Inflammatory macrophage treated with lipopolysaccharide for 4 hours (primary cell): Measurements from ENCODE around the gene TRAF2.

ENCODE experiments used
- DNase-seq: peaks from one replicate; pipeline ENCODE4 v3.0.0-alpha.2; 2020

TRAF2 gene

GRCh38 chr9:136886610-136887597 is 588 bp downstream of the TRAF2 start:
- DNase-seq = peak; percentile 66

DNA sequence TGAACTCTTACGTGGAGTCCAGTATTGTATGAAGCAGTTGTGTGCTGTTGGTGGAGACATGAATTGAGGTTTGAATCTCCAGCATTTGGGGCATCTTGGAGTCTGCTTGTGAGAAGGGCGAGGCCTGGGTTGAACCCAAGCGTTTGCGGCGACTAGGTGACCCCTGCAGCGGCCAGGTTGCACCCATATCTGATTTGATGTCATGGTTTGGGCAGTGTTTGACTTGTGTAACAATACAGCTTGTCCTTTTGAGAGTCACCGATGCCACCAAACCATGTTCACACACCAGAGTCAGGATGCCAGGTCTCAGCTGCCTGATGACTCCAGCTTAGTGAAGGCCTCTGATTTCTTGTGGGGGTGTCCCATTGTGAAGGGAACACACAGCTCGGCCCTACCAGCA is 2.1 kb downstream of the TRAF2 start:
- DNase-seq = no peak

GRCh38 chr9:136889858-136890257 is 3.5 kb downstream of the TRAF2 start:
- DNase-seq = no peak

GRCh38 chr9:136890661-136891060 is 4.3 kb downstream of the TRAF2 start:
- no peak for DNase-seq

DNA sequence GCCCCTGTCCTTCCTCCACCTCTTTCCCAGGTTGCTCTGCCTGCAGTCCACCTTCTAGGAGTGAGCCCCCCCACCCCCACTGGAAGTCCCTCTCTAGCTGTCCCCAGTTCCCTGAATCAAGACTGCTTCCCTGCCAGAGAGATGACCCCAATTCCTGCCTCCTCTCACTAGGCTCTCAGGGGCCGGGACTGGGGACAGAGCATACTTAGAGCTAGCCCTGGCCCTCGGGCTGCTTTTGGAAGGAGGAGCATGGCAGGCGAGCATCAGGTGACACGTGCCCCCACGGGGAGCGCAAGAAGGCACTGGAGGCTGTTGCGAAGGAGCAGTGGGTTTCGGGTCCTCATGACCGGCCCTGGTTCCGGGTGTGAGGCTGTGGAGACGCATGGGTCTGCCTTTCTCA is 9.7 kb downstream of the TRAF2 start:
- DNase-seq = no peak

GRCh38 chr9:136898483-136899100 is 12.3 kb downstream of the TRAF2 start:
- DNase-seq = no peak

GRCh38 chr9:136899196-136899595 is 12.9 kb downstream of the TRAF2 start:
- DNase-seq = no peak

DNA sequence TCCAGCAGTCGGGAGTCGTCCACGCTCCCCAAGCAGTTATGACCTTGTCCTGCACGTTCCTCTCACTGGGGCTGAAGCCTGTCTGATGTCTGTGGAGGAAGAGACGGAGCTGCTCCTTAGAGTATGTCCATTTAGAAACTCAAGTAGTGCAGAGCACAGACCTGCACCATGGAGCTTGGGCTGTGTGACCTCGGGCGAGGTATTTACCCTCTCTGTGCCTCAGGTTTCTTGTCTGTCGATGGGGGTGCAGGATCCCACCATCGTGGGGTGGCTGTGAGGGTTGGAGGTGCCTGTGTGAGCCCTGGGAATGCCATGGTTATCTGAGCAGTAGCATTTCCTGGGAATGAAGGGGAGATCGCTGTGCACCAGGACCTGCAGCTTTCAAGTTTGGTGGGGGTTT is 14.2 kb downstream of the TRAF2 start:
- DNase-seq = no peak

- DNase-seq = no peak
Observed at GRCh38 chr9:136900988-136901515, 14.7 kb downstream of the TRAF2 start.

GRCh38 chr9:136901516-136902258 is 15.4 kb downstream of the TRAF2 start:
- peak; percentile 73 for DNase-seq

GRCh38 chr9:136902259-136902821 is 16.0 kb downstream of the TRAF2 start:
- peak; percentile 59 for DNase-seq

GRCh38 chr9:136903041-136903554 is 16.8 kb downstream of the TRAF2 start:
- no peak for DNase-seq

DNA sequence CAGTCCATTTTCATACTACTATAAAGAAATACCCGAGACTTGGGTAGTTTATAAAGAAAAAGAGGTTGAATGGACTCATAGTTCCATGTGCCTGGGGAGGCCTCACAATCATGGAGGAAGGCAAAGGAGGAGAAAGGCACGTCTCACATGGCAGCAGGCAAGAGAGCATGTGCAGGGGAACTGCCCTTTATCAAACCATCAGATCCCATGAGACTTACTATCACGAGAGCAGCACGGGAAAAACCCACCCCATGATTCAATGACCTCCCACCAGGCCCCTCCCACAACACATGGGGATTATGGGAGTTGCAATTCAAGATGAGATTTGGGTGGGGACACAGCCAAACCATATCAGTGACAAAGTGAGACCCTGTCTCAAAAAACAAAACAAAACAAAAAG is 19.9 kb downstream of the TRAF2 start:
- DNase-seq = peak; percentile 17

DNA sequence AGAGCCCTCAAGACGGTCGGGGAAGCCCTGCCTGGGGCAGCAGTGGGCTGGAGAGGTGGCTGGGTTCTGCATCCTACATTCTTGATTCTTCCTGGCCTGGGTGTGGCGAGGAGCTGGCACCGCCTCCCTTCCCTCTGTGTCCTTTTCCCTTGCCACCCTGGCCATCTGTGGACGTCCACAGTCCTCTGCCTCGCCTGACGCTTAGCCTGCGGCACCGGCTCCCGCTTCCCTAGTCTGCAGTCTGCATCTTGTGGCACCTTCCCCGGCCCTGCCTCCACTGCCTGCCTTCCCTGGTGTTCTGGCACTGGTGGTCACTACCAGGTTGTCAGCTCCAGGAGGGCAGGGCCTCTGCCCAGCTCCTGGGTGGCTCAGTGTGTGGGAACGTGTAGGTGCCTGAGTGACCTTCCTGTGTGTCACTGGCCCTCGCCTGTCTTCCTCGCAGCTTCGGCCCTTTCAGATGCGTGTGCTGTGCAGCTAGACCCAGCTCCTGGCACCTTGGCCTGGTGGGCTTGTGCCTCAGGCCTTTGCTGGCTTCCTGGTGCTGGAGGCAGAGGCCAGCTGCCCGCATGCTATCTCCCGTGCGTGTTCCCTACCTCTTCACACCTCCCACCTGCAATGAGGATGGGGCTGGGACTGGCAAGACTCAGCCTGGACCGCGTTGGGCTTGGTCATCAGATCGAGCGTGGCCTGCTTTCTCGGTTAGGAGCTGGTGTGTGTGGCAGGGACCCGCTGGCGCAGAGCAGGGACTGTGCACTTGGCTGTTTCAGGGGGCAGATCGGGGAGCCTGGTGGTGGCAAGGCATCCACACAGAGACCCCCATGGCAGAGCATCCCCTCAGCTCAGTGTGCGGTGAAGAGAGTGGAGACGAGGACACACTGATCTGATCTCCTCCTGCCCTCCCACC is 20.9 kb downstream of the TRAF2 start:
- no peak for DNase-seq

GRCh38 chr9:136910197-136910900 is 24.0 kb downstream of the TRAF2 start:
- DNase-seq = no peak

GRCh38 chr9:136910901-136911245 is 24.6 kb downstream of the TRAF2 start:
- DNase-seq = no peak

DNA sequence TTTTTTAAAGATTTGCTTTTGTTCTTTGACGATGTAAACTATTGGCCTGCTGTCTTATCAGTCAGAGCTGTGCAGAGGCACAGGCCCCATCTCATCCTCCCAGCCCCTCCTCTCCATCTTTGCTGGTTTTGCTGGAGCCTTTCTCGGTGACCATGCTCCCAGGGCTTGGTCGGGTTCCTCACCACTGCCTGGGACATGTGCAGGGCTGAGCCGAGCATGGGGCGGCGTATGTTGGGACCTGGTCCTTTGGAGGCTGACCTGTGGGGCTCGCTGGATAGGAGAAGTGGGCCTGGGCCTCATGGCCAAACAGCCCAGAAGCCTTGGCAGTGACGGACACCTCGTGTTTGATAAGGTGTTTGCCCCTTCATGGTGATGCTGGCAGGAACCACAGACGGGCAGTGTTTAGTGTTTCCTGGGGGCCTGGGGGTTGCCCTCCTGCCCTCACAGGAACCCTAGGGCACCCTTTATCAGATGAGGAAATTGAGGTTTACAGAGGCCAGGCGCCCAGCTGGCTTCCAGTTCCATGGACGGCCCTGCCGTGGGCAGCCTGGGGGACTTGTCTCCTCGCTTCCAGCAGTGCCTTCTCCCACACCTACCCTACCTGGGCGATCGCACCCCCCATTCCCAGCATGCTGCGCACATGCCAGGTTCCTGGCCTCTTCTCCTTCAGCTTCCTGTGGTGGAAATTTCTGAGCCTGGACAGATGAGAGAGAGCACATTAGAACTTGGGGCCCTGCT is 27.6 kb downstream of the TRAF2 start:
- no peak for DNase-seq

DNA sequence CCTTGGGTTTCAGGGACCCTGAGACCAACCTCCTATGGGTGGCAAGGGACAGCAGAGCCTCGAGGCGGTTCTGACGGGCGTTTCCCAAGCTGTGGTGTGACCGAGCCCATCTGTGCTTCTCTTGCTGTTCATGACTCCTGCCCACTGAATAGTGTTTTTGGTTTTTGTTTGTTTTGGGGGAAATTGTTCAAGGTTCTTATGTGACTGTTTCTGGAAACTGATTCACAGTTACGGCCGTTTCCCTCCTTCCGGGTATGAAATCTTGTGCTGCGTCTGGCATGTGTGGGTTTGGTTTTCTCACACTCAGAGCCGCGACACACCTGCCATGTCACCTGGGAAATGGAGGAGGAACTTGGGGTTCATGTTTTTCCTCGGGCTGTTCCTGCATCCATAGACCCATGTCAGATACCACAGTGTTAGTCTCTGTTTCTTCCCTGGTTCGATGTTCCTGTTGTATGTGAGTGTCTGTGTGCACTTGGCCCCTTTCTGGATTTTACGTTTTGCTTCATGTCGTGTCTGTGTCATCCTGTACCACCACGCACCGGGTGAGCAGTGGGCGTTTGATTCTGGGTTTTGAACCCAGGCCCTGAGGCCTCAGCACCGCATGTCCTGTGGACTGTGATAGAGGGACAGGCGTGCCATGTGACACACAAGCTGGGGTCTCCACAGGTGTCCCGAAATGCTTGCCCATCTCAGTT is 29.5 kb downstream of the TRAF2 start:
- no peak for DNase-seq

DNA sequence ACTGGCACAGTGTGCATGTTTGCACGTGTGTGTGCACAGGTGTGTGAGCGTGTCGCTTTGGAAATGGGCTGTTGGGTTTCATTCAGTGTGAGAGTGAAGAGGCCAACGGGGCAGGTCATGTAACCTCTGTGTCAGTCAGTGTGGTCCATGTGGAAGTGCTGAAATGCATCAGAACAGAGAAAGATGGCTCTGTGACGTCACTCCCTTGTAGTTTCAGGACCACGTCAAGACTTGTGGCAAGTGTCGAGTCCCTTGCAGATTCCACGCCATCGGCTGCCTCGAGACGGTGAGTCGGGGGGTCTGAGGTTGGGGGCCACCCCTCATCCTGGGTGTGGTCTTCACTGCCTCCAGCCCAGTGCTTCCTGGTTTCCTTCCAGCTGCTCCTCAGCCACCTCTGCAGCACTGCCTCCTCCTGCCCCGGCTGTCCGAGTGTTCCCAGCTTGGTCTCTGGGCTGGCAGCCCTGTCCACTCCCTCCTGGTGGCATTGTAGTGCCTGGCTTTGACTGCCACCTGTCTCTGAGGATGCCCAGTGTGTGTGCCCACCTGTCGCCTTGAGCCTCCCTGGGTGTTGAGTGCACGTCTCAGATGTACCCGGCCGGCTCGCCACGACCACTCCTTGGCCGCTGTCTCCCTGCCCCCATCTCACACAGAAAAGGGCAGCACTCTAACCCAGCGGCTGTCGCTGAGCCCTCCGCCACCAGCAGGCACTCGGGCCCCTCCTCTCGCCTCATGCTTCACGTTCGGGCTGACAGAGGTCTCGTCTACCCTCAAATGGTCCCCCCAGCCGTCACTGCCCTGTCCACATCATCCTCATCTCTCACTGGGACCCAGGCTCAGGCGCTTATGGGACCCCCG is 30.2 kb downstream of the TRAF2 start:
- DNase-seq = no peak
